ENCODE results near the gene MND1.
A peak's percentile ranks its signal among the peaks of the same experiment; 100 is the strongest.

MND1 gene

GRCh38 chr4:153344131-153345011 lies at the start of gene MND1:
Gene MND1, plus strand, starts transcription at chr4:153344688. Its CDS starts 50 bp downstream, at chr4:153344738.
- H3K4me3 ChIP-seq (ENCODE audit: low read length), result peak within 1 kb of the TSS; percentile 81
- no peak for TF ChIP-seq ZNF274 (IDR thresholded peaks at IDR 0.05; ENCODE audit: low read depth, low read length)

GRCh38 chr4:153295131-153295755 lies 49.2 kb upstream of the MND1 start:
- no peak for TF ChIP-seq ZNF274 (IDR thresholded peaks at IDR 0.05; ENCODE audit: low read depth, low read length)
- H3K4me3 ChIP-seq (ENCODE audit: low read length), result no peak overlapping the region

GRCh38 chr4:153296040-153296823 lies 48.3 kb upstream of the MND1 start:
- TF ChIP-seq ZNF274 (IDR thresholded peaks at IDR 0.05; ENCODE audit: low read depth, low read length), result no peak

GRCh38 chr4:153297116-153297515 lies 47.4 kb upstream of the MND1 start:
- no peak for TF ChIP-seq ZNF274 (IDR thresholded peaks at IDR 0.05; ENCODE audit: low read depth, low read length)
- no peak overlapping the region for H3K4me3 ChIP-seq (ENCODE audit: low read length)

More at GRCh38 chr4:153296040-153296823, 48.3 kb upstream of the MND1 start:
- H3K4me3 ChIP-seq (ENCODE audit: low read length), result no peak overlapping the region

- H3K4me3 ChIP-seq (ENCODE audit: low read length), result no peak overlapping the region
- no peak for TF ChIP-seq ZNF274 (IDR thresholded peaks at IDR 0.05; ENCODE audit: low read depth, low read length)
These were observed 33.7 kb upstream of the MND1 start for GRCh38 chr4:153310793-153311192.

GRCh38 chr4:153314915-153315314 lies 29.6 kb upstream of the MND1 start:
- TF ChIP-seq ZNF274 (IDR thresholded peaks at IDR 0.05; ENCODE audit: low read depth, low read length), result no peak
- H3K4me3 ChIP-seq (ENCODE audit: low read length), result no peak overlapping the region

- TF ChIP-seq ZNF274 (IDR thresholded peaks at IDR 0.05; ENCODE audit: low read depth, low read length), result no peak
These were observed 25.7 kb upstream of the MND1 start for GRCh38 chr4:153318696-153319320.

GRCh38 chr4:153322791-153323190 lies 21.7 kb upstream of the MND1 start:
- no peak for TF ChIP-seq ZNF274 (IDR thresholded peaks at IDR 0.05; ENCODE audit: low read depth, low read length)
- no peak overlapping the region for H3K4me3 ChIP-seq (ENCODE audit: low read length)

More at GRCh38 chr4:153318696-153319320, 25.7 kb upstream of the MND1 start:
- H3K4me3 ChIP-seq (ENCODE audit: low read length), result no peak overlapping the region

- no peak for TF ChIP-seq ZNF274 (IDR thresholded peaks at IDR 0.05; ENCODE audit: low read depth, low read length)
- no peak overlapping the region for H3K4me3 ChIP-seq (ENCODE audit: low read length)
These were observed 20.4 kb upstream of the MND1 start for GRCh38 chr4:153324046-153324445.

- no peak for TF ChIP-seq ZNF274 (IDR thresholded peaks at IDR 0.05; ENCODE audit: low read depth, low read length)
- H3K4me3 ChIP-seq (ENCODE audit: low read length), result no peak overlapping the region
These were observed 18.9 kb upstream of the MND1 start for GRCh38 chr4:153325558-153325957.

GRCh38 chr4:153326513-153326912 lies 18.0 kb upstream of the MND1 start:
- no peak for TF ChIP-seq ZNF274 (IDR thresholded peaks at IDR 0.05; ENCODE audit: low read depth, low read length)
- no peak overlapping the region for H3K4me3 ChIP-seq (ENCODE audit: low read length)

- TF ChIP-seq ZNF274 (IDR thresholded peaks at IDR 0.05; ENCODE audit: low read depth, low read length), result no peak
- H3K4me3 ChIP-seq (ENCODE audit: low read length), result no peak overlapping the region
These were observed 17.2 kb upstream of the MND1 start for GRCh38 chr4:153327247-153327646.

GRCh38 chr4:153332936-153333335 lies 11.6 kb upstream of the MND1 start:
- H3K4me3 ChIP-seq (ENCODE audit: low read length), result no peak overlapping the region
- TF ChIP-seq ZNF274 (IDR thresholded peaks at IDR 0.05; ENCODE audit: low read depth, low read length), result no peak

GRCh38 chr4:153333874-153334273 lies 10.6 kb upstream of the MND1 start:
- H3K4me3 ChIP-seq (ENCODE audit: low read length), result no peak overlapping the region
- TF ChIP-seq ZNF274 (IDR thresholded peaks at IDR 0.05; ENCODE audit: low read depth, low read length), result no peak

All from GM08714 (cell line).